CD4-positive, CD25-positive, alpha-beta regulatory T cell (primary cell): ENCODE results near the gene HLA-DRA. TPM values are rescaled to one million over a fixed set of nuclear protein-coding genes. Genes with fewer than 3 reads are reported as not detected.

ENCODE experiments used
- ATAC-seq, 2 donors: fragments of 150-1000 bp; cut with Tn5 transposase; one replicate each; pipeline ENCODE4 v1.10.0; 2021; ENCODE audit warnings: low read depth in 2 of 2, moderate number of reproducible peaks in 2 of 2, moderate library complexity in 1 of 2
- DNase-seq, 3 donors: peaks; one replicate each; pipeline versions ENCODE4 v3.0.0 to v3.0.0-alpha.2; 2012 to 2022; ENCODE audit warnings: mixed read lengths in 1 of 3
- H3K27ac ChIP-seq: one replicate; pipeline ENCODE4 v1.7.0; 2013; ENCODE audit warnings: mild to moderate bottlenecking, low read length; ENCODE audit not compliant: insufficient read depth, poor library complexity, severe bottlenecking
- H3K27me3 ChIP-seq: one replicate; pipeline ENCODE4 v1.7.0; 2013; ENCODE audit warnings: low read length; ENCODE audit not compliant: control insufficient read depth, insufficient read depth
- H3K36me3 ChIP-seq: one replicate; pipeline ENCODE4 v1.7.0; 2013; ENCODE audit warnings: mild to moderate bottlenecking, low read length, moderate library complexity; ENCODE audit not compliant: control insufficient read depth, insufficient read depth
- H3K4me1 ChIP-seq: 2 replicates; pipeline ENCODE4 v1.7.0; 2013; ENCODE audit warnings: mild to moderate bottlenecking, low read length; ENCODE audit not compliant: insufficient read depth, control insufficient read depth, poor library complexity, severe bottlenecking
- H3K4me3 ChIP-seq: one replicate; pipeline ENCODE4 v1.7.0; 2013; ENCODE audit warnings: low read depth, mild to moderate bottlenecking, low read length, moderate library complexity
- H3K9me3 ChIP-seq, 2 experiments: 1 replicate in 1 of 2; 2 replicates in 1 of 2; pipeline ENCODE4 v1.7.0; 2013; ENCODE audit warnings: low read length in 2 of 2, mild to moderate bottlenecking in 1 of 2, moderate library complexity in 1 of 2; ENCODE audit not compliant: control insufficient read depth in 2 of 2
- H3K27ac Mint-ChIP-seq, 3 donors: one replicate each; pipeline ENCODE4 v1.8.0; 2020 to 2022; ENCODE audit warnings: mild to moderate bottlenecking in 3 of 3, mixed read lengths in 3 of 3, moderate library complexity in 2 of 3
- H3K27me3 Mint-ChIP-seq: one replicate; pipeline ENCODE4 v1.8.0; 2022; ENCODE audit warnings: mild to moderate bottlenecking, mixed read lengths
- H3K36me3 Mint-ChIP-seq: one replicate; pipeline ENCODE4 v1.8.0; 2020; ENCODE audit warnings: mixed read lengths
- H3K4me1 Mint-ChIP-seq, 4 donors: one replicate each; pipeline ENCODE4 v1.8.0; 2020 to 2022; ENCODE audit warnings: mixed read lengths in 4 of 4, mild to moderate bottlenecking in 1 of 4
- H3K4me3 Mint-ChIP-seq, 4 donors: one replicate each; pipeline ENCODE4 v1.8.0; 2020 to 2022; ENCODE audit warnings: mild to moderate bottlenecking in 4 of 4, mixed read lengths in 4 of 4, moderate library complexity in 3 of 4
- H3K9me3 Mint-ChIP-seq, 7 donors: one replicate each; pipeline ENCODE4 v1.8.0; 2020 to 2022; ENCODE audit warnings: mixed read lengths in 7 of 7, mild to moderate bottlenecking in 3 of 7, moderate library complexity in 2 of 7
- polyA plus RNA-seq, 4 donors: library from polyadenylated mRNA; unstranded; fragments of 300-500 nt; fragmentation: Illumina TruSeq; gene quantifications; one replicate each; pipeline ENCODE4 v1.2.3, GENCODE V29; 2021
- total RNA-seq: library from RNA; stranded (reverse); gene quantifications from one replicate; pipeline ENCODE4 v1.2.3, GENCODE V29; 2022

HLA-DRA gene
- total and polyA plus RNA-seq, 5 donors from 2014 or later, result 100 to 296 (median 153) TPM

- Mint-ChIP-seq H3K9me3 (peaks cover 0 to 1% (median 0%) of the 10 kb centered on the region in 7 donors), H3K4me3 (no peak overlapping the region)
These were observed 44.9 kb downstream of the HLA-DRA start for GRCh38 chr6:32484614-32484998.

GRCh38 chr6:32488083-32488482, 48.4 kb downstream of the HLA-DRA start:
- peaks cover 0 to 2% (median 0%) of the 10 kb centered on the region in 4 donors for H3K4me1 Mint-ChIP-seq
- H3K27me3 ChIP-seq, result peaks cover 3% of the 10 kb centered on the region
- no peak overlapping the region for H3K4me3 ChIP-seq
- H3K4me3 Mint-ChIP-seq, result no peak overlapping the region
- no peaks in the 10 kb centered on the region for H3K4me1 ChIP-seq
- no peaks in the 10 kb centered on the region for H3K9me3 ChIP-seq
- DNase-seq, result no peak
- peaks cover 0 to 2% (median 0%) of the 10 kb centered on the region in 7 donors for H3K9me3 Mint-ChIP-seq
- H3K27ac ChIP-seq, result no peak overlapping the region
- peaks cover 4% of the 10 kb centered on the region for H3K27me3 Mint-ChIP-seq
- no peak overlapping the region for H3K27ac Mint-ChIP-seq
- no peaks in the 10 kb centered on the region for H3K36me3 Mint-ChIP-seq
- H3K36me3 ChIP-seq, result no peaks in the 10 kb centered on the region
- no peak for ATAC-seq

More at GRCh38 chr6:32484614-32484998, 44.9 kb downstream of the HLA-DRA start:
- Histone ChIP-seq H3K36me3 (no peaks in the 10 kb centered on the region), H3K4me3 (no peak overlapping the region), H3K27me3 (peaks cover 3% of the 10 kb centered on the region), H3K27ac (no peak overlapping the region), H3K9me3 (no peaks in the 10 kb centered on the region), H3K4me1 (no peaks in the 10 kb centered on the region)
- Mint-ChIP-seq H3K27ac (no peak overlapping the region), H3K36me3 (no peaks in the 10 kb centered on the region), H3K27me3 (peaks cover 17% of the 10 kb centered on the region), H3K4me1 (peaks cover 0 to 2% (median 0%) of the 10 kb centered on the region in 4 donors)
- DNase-seq (no peak), ATAC-seq (no peak)

DNA sequence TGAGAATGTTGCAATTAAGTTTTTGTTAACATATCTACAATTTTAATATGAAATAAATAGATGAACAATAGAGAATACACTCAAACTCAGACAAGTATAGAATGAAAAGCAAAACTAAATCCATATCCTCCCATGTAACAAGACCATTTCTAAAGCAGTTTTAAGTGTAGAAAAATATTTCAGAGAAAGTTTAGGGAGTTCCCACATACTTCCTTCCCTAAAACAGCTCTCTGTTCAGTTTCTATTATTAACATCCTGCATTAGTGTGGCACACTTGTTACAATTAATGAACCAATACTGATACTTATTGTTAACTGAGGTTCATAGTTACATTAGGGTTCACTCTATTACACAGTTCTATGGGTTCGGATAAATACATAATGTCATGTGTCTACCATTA, 52.0 kb downstream of the HLA-DRA start:
- Mint-ChIP-seq H3K27ac (peak overlapping the region in 1 of 3 donors; percentile 66), H3K4me1 (no peaks in the 10 kb centered on the region), H3K36me3 (no peaks in the 10 kb centered on the region), H3K4me3 (no peak overlapping the region), H3K27me3 (no peaks in the 10 kb centered on the region), H3K9me3 (peaks cover 0 to 1% (median 0%) of the 10 kb centered on the region in 7 donors)
- Histone ChIP-seq H3K4me1 (no peaks in the 10 kb centered on the region), H3K36me3 (no peaks in the 10 kb centered on the region), H3K4me3 (no peak overlapping the region), H3K9me3 (no peaks in the 10 kb centered on the region), H3K27ac (no peak overlapping the region), H3K27me3 (peaks cover 3% of the 10 kb centered on the region)
- DNase-seq, result no peak
- ATAC-seq, result no peak

DNA sequence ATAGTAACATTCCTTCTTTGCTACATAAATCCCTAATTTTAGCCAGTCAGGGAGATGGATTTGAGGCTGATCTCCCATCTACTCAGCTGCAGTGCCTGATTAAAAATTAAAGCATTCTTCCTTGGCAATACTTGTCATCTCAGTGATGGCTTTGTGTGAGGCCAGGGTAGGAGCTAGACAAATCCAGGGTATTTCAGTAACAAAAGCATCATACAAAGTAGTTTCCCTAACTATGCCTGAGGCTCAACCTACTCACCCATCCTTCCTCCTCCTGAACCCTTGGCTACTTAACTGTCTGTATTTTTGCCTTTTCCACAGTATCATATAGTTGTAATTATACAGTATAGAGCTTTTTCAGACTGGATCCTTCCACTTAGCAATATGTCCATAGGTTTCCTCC, 52.7 kb downstream of the HLA-DRA start:
- H3K27ac ChIP-seq, result no peak overlapping the region
- H3K4me3 Mint-ChIP-seq, result no peak overlapping the region
- no peaks in the 10 kb centered on the region for H3K36me3 Mint-ChIP-seq
- H3K9me3 Mint-ChIP-seq, result peaks cover 0 to 1% (median 0%) of the 10 kb centered on the region in 7 donors
- DNase-seq, result no peak
- H3K4me3 ChIP-seq, result no peak overlapping the region
- no peaks in the 10 kb centered on the region for H3K4me1 ChIP-seq
- no peak for ATAC-seq
- no peaks in the 10 kb centered on the region for H3K4me1 Mint-ChIP-seq
- peaks cover 3% of the 10 kb centered on the region for H3K27me3 ChIP-seq
- no peaks in the 10 kb centered on the region for H3K27me3 Mint-ChIP-seq
- H3K36me3 ChIP-seq, result no peaks in the 10 kb centered on the region
- no peaks in the 10 kb centered on the region for H3K9me3 ChIP-seq
- H3K27ac Mint-ChIP-seq, result no peak overlapping the region

Other genes starting within 250 kb of the HLA-DRA start
- 106 TPM for gene PBX2, start 249.7 kb upstream of the HLA-DRA start, total RNA-seq
- 1 to 10 TPM; 1.7 to 2.7 (median 1.9) TPM for gene PBX2, start 249.7 kb upstream of the HLA-DRA start, polyA plus RNA-seq
- gene GPSM3, start 247.2 kb upstream of the HLA-DRA start, total RNA-seq, result 202 TPM
- gene GPSM3, start 247.2 kb upstream of the HLA-DRA start, polyA plus RNA-seq, result 100 to 1,000 TPM in 2 of 4 donors, 10 to 100 TPM in 2; 82.4 to 109 (median 96.1) TPM
- 0.86 TPM for gene NOTCH4, start 215.8 kb upstream of the HLA-DRA start, total RNA-seq
- under 1 TPM in 3 of 4 donors, not detected in 1; 0.36 to 0.86 (median 0.40) TPM for gene NOTCH4, start 215.8 kb upstream of the HLA-DRA start, polyA plus RNA-seq
- not detected for gene TSBP1, start 68.0 kb upstream of the HLA-DRA start, total RNA-seq
- gene TSBP1, start 68.0 kb upstream of the HLA-DRA start, polyA plus RNA-seq, result not detected
- gene BTNL2, start 32.7 kb upstream of the HLA-DRA start, total RNA-seq, result not detected
- not detected for gene BTNL2, start 32.7 kb upstream of the HLA-DRA start, polyA plus RNA-seq
- gene HLA-DRB5, start 90.4 kb downstream of the HLA-DRA start, total RNA-seq, result 57.6 TPM
- 10 to 100 TPM in 1 of 4 donors, 1 to 10 TPM in 3; 2.7 to 39.2 (median 3.1) TPM for gene HLA-DRB5, start 90.4 kb downstream of the HLA-DRA start, polyA plus RNA-seq
- gene HLA-DRB1, start 150.0 kb downstream of the HLA-DRA start, total RNA-seq, result 186 TPM
- gene HLA-DRB1, start 150.0 kb downstream of the HLA-DRA start, polyA plus RNA-seq, result 100 to 1,000 TPM in 3 of 4 donors, 10 to 100 TPM in 1; 95.6 to 306 (median 262) TPM
- 20.3 TPM for gene HLA-DQA1, start 197.5 kb downstream of the HLA-DRA start, total RNA-seq
- gene HLA-DQA1, start 197.5 kb downstream of the HLA-DRA start, polyA plus RNA-seq, result 10 to 100 TPM in 3 of 4 donors, 1 to 10 TPM in 1; 4.2 to 86.7 (median 21.8) TPM
- 204 TPM for gene HLA-DQB1, start 226.8 kb downstream of the HLA-DRA start, total RNA-seq
- gene HLA-DQB1, start 226.8 kb downstream of the HLA-DRA start, polyA plus RNA-seq, result 100 to 1,000 TPM in 2 of 4 donors, 10 to 100 TPM in 1, 1 to 10 TPM in 1; 6.1 to 234 (median 99.9) TPM